HepG2 (cell line): ENCODE measurements around the gene TGFA. TPM values are rescaled to one million over a fixed set of nuclear protein-coding genes. Genes with fewer than 3 reads are reported as not detected.
A peak's percentile ranks its signal among the peaks of the same experiment; 100 is the strongest.

Experiments
- CERS6 ChIP-seq: sonication (generic); formaldehyde crosslinking; IDR thresholded peaks from 2 replicates; pipeline ENCODE4 v1.5.0; 2020; ENCODE audit warnings: missing genetic modification reagents
- GATAD2A ChIP-seq: IDR thresholded peaks from 2 replicates; pipeline ENCODE4 v1.6.1; 2016
- MED1 ChIP-seq: sonication (generic); formaldehyde crosslinking; IDR thresholded peaks from 2 replicates; pipeline ENCODE4 v1.4.0; 2020; ENCODE audit warnings: missing genetic modification reagents
- NFYC ChIP-seq: IDR thresholded peaks from 2 replicates; pipeline ENCODE4 v1.6.1; 2016; ENCODE audit warnings: missing genetic modification reagents, missing compliant biosample characterization
- SIN3B ChIP-seq: fragments of 150-350 bp; IDR thresholded peaks from 2 replicates; pipeline ENCODE4 v1.6.1; 2014; ENCODE audit warnings: low read length
- SMC3 ChIP-seq: IDR thresholded peaks from 2 replicates; pipeline ENCODE4 v1.6.1; 2011; ENCODE audit warnings: low read length, improper control_type of control experiment
- SRF ChIP-seq: IDR thresholded peaks from 2 replicates; pipeline ENCODE4 v1.6.1; 2011; ENCODE audit warnings: mild to moderate bottlenecking, low read depth, low read length, moderate library complexity
- TMF1 ChIP-seq: sonication (generic); formaldehyde crosslinking; IDR thresholded peaks from 2 replicates; pipeline ENCODE4 v1.8.1; 2022; ENCODE audit warnings: low read depth, missing genetic modification reagents
- TRIM24 ChIP-seq: sonication (generic); formaldehyde crosslinking; IDR thresholded peaks from 2 replicates; pipeline ENCODE4 v1.8.0; 2022; ENCODE audit warnings: mild to moderate bottlenecking, missing genetic modification reagents
- ZBTB3 ChIP-seq: sonication (generic); formaldehyde crosslinking; IDR thresholded peaks from 2 replicates; pipeline ENCODE4 v1.4.0; 2020; ENCODE audit warnings: low read depth, mild to moderate bottlenecking, moderate library complexity, missing genetic modification reagents, borderline replicate concordance
- ZFP36L2 ChIP-seq: sonication (generic); formaldehyde crosslinking; IDR thresholded peaks from 2 replicates; pipeline ENCODE4 v1.4.0; 2020; ENCODE audit warnings: missing genetic modification reagents
- ZKSCAN1 ChIP-seq: fragments of 150-350 bp; IDR thresholded peaks from 2 replicates; pipeline ENCODE4 v1.6.1; 2014; ENCODE audit warnings: low read length
- ZMYM4 ChIP-seq: sonication (generic); formaldehyde crosslinking; IDR thresholded peaks from 2 replicates; pipeline ENCODE4 v1.8.1; 2023; ENCODE audit warnings: mild to moderate bottlenecking, missing genetic modification reagents
- ZNF20 ChIP-seq: sonication (generic); formaldehyde crosslinking; IDR thresholded peaks from 2 replicates; pipeline ENCODE4 v1.4.0; 2020; ENCODE audit warnings: mild to moderate bottlenecking, moderate library complexity, missing genetic modification reagents
- ZNF234 ChIP-seq: sonication (generic); formaldehyde crosslinking; conservative IDR thresholded peaks from 2 replicates; pipeline ENCODE4 v1.5.1; 2020; ENCODE audit warnings: mild to moderate bottlenecking, missing genetic modification reagents
- ZNF337 ChIP-seq: sonication (generic); formaldehyde crosslinking; IDR thresholded peaks from 2 replicates; pipeline ENCODE4 v1.5.1; 2020; ENCODE audit warnings: missing genetic modification reagents, low read depth, mild to moderate bottlenecking, borderline replicate concordance
- ZXDC ChIP-seq: sonication (generic); formaldehyde crosslinking; IDR thresholded peaks from 2 replicates; pipeline ENCODE4 v1.5.0; 2020; ENCODE audit warnings: mild to moderate bottlenecking, missing genetic modification reagents
- polyA plus RNA-seq, 8 experiments: library from polyadenylated mRNA; depleted of rRNA in 3 of 8; stranded (reverse) in 7 of 8; unstranded in 1 of 8; fragments of >200 nt; fragmentation: Illumina TruSeq in 4 of 8; extraction: Trizol in 4 of 8; gene quantifications; 2 replicates each; pipeline versions ENCODE4 v1.2.1 to v1.2.3, GENCODE V29; 2011 to 2016; ENCODE audit warnings: low read depth in 4 of 8, missing spikeins in 1 of 8, mixed read lengths in 1 of 8; ENCODE audit not compliant: insufficient read depth in 1 of 8
- total RNA-seq, 5 experiments: library from RNA; depleted of rRNA; stranded (reverse); fragments of >200 nt; fragmentation: Illumina TruSeq; extraction: Trizol; gene quantifications; 2 replicates each; pipeline ENCODE4 v1.2.3, GENCODE V29; 2016; ENCODE audit warnings: low read depth in 1 of 5
- TF ChIP-seq, protein P1 (sequence below), 2 experiments: sonication (generic) in 1 of 2; formaldehyde crosslinking in 1 of 2; IDR thresholded peaks; 2 replicates each; pipeline versions ENCODE4 v1.4.0 to v1.6.1; 2018 to 2020; ENCODE audit warnings: missing genetic modification reagents in 2 of 2, borderline replicate concordance in 1 of 2, low read depth in 1 of 2, mild to moderate bottlenecking in 1 of 2, missing biosample characterization in 1 of 2
- TF ChIP-seq, protein P2 (sequence below): sonication (generic); formaldehyde crosslinking; IDR thresholded peaks from 2 replicates; pipeline ENCODE4 v1.8.1; 2023; ENCODE audit warnings: mild to moderate bottlenecking, missing genetic modification reagents
- TF ChIP-seq, protein P3 (sequence below): IDR thresholded peaks from 2 replicates; pipeline ENCODE4 v1.6.1; 2018; ENCODE audit warnings: missing genetic modification reagents, mild to moderate bottlenecking, missing compliant biosample characterization

The TGFA gene
- total and polyA plus RNA-seq, 2 of the 13 experiments (the other 11 are each of a cell fraction or from before 2014, with no cell fraction given): 7.8 to 15.3 TPM

DNA sequence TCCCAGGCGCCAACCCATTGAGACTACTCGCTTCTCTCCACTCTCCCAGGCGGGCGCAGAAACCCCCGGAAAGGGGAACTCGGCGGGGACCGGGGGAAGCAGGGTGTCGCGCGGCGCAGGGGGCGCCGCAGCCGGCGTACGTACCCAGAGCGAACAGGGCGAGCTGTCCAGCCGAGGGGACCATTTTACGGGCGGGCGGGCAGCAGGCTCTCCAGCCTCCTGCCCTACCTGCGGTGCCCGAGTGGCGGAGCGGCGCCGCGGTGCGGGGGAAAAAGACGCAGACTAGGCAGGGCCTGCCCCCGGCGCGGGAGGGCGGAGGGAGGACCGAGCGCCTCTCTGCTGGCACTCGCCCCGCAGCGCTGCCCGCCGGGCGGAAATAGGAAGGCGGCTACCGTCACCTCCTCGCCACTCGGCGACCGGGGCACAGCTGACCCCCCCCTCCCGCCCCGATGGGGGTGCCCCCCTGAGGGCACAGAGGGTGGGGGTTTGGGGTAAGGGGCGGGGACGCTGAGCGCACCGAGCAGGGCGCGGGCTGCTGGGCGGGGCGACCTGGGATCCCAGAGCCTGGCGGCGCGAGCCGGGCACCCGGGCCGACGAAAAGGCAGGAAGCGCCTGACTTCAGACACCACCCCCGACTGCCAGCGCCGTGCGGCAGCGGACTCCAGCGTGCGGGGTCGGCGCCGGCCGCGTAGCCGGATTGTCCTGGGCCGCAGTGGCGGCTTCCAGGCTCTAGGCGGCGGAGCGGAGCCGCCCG, at the start of gene TGFA (continued):
- TF ChIP-seq CERS6 (CRISPR knock-in tag) (no peak), NFYC (CRISPR knock-in tag) (no peak), MED1 (CRISPR knock-in tag) (no peak; the same call in 1 of the 2 replicates), ZNF234 (CRISPR knock-in tag) (peak; percentile 47; the same call in 1 of the 2 replicates), SMC3 (peak; percentile 35; the same call in 1 of the 2 replicates), ZKSCAN1 (no peak), TMF1 (0 out of 2 replicates have a peak, but pooled peaks have one; percentile 50), ZXDC (CRISPR knock-in tag) (0 out of 2 replicates have a peak, but pooled peaks have one; percentile 38), ZMYM4 (CRISPR knock-in tag) (peak; percentile 19; the same call in 1 of the 2 replicates), ZNF20 (CRISPR knock-in tag) (0 out of 2 replicates have a peak, but pooled peaks have one; percentile 47), SIN3B (no peak), ZBTB3 (CRISPR knock-in tag) (no peak), ZFP36L2 (CRISPR knock-in tag) (no peak), TRIM24 (no peak), GATAD2A (no peak), ZNF337 (CRISPR knock-in tag) (no peak; the same call in 1 of the 2 replicates), SRF (no peak)
- TF ChIP-seq, protein P1, sequence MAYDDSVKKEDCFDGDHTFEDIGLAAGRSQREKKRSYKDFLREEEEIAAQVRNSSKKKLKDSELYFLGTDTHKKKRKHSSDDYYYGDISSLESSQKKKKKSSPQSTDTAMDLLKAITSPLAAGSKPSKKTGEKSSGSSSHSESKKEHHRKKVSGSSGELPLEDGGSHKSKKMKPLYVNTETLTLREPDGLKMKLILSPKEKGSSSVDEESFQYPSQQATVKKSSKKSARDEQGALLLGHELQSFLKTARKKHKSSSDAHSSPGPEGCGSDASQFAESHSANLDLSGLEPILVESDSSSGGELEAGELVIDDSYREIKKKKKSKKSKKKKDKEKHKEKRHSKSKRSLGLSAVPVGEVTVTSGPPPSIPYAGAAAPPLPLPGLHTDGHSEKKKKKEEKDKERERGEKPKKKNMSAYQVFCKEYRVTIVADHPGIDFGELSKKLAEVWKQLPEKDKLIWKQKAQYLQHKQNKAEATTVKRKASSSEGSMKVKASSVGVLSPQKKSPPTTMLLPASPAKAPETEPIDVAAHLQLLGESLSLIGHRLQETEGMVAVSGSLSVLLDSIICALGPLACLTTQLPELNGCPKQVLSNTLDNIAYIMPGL (CRISPR knock-in tag; IDR thresholded peaks at IDR 0.05; ENCODE audit: borderline replicate concordance in 1 of 2, low read depth in 1 of 2): peak; percentile 88 to 98
- TF ChIP-seq, protein P2, sequence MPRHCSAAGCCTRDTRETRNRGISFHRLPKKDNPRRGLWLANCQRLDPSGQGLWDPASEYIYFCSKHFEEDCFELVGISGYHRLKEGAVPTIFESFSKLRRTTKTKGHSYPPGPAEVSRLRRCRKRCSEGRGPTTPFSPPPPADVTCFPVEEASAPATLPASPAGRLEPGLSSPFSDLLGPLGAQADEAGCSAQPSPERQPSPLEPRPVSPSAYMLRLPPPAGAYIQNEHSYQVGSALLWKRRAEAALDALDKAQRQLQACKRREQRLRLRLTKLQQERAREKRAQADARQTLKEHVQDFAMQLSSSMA (CRISPR knock-in tag): no peak
- TF ChIP-seq, protein P3, sequence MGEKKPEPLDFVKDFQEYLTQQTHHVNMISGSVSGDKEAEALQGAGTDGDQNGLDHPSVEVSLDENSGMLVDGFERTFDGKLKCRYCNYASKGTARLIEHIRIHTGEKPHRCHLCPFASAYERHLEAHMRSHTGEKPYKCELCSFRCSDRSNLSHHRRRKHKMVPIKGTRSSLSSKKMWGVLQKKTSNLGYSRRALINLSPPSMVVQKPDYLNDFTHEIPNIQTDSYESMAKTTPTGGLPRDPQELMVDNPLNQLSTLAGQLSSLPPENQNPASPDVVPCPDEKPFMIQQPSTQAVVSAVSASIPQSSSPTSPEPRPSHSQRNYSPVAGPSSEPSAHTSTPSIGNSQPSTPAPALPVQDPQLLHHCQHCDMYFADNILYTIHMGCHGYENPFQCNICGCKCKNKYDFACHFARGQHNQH (CRISPR knock-in tag): no peak; the same call in 1 of the 2 replicates
